ENCODE measurements around the gene RNF187. TPM values are rescaled to one million over a fixed set of nuclear protein-coding genes. Genes with fewer than 3 reads are reported as not detected.

RNF187 gene
- total and polyA plus RNA-seq, 2 of the 13 experiments (the other 11 are each of a cell fraction or from before 2014, with no cell fraction given): 41.3 to 59.4 TPM

GRCh38 chr1:228486596-228487335 lies 416 bp upstream of the RNF187 start (continued):
- TF ChIP-seq KDM1A (CRISPR knock-in tag; IDR thresholded peaks at IDR 0.05): no peak
- no peak for TF ChIP-seq HNRNPH1 (optimal IDR thresholded peaks at IDR 0.05; ENCODE audit: low read depth, low read length)
- TF ChIP-seq, protein P1, sequence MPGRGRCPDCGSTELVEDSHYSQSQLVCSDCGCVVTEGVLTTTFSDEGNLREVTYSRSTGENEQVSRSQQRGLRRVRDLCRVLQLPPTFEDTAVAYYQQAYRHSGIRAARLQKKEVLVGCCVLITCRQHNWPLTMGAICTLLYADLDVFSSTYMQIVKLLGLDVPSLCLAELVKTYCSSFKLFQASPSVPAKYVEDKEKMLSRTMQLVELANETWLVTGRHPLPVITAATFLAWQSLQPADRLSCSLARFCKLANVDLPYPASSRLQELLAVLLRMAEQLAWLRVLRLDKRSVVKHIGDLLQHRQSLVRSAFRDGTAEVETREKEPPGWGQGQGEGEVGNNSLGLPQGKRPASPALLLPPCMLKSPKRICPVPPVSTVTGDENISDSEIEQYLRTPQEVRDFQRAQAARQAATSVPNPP (CRISPR knock-in tag; IDR thresholded peaks at IDR 0.05): no peak
- no peak for TF ChIP-seq SP140L (CRISPR knock-in tag; IDR thresholded peaks at IDR 0.05; ENCODE audit: borderline replicate concordance)
- peak; percentile 97 for TF ChIP-seq ZNF546 (CRISPR knock-in tag; conservative IDR thresholded peaks at IDR 0.05)
- 0 out of 2 replicates have a peak, but pooled peaks have one; percentile 27 for TF ChIP-seq DR1 (CRISPR knock-in tag; IDR thresholded peaks at IDR 0.05)
- no peak for TF ChIP-seq JARID2 (CRISPR knock-in tag; IDR thresholded peaks at IDR 0.05; ENCODE audit: insufficient replicate concordance)
- TF ChIP-seq PBX3 (CRISPR knock-in tag; IDR thresholded peaks at IDR 0.05; ENCODE audit: borderline replicate concordance): peak; percentile 57; the same call in 1 of the 2 replicates
- peak in 1 of 2 experiments; percentile 100; a peak in 1 of 4 replicates for TF ChIP-seq EP300 (IDR thresholded peaks at IDR 0.05; ENCODE audit: low read depth in 2 of 2, low read length in 2 of 2)
- 0 out of 2 replicates have a peak, but pooled peaks have one; percentile 17 for TF ChIP-seq EP300 (CRISPR knock-in tag; IDR thresholded peaks at IDR 0.05; ENCODE audit: borderline replicate concordance)
- peak; percentile 97 for TF ChIP-seq ZSCAN9 (CRISPR knock-in tag; IDR thresholded peaks at IDR 0.05; ENCODE audit: borderline replicate concordance)
- no peak; the same call in 1 of the 2 replicates for TF ChIP-seq NRL (CRISPR knock-in tag; IDR thresholded peaks at IDR 0.05; ENCODE audit: borderline replicate concordance)
- no peak for TF ChIP-seq TERF1 (CRISPR knock-in tag; IDR thresholded peaks at IDR 0.05)
- TF ChIP-seq, protein P2, sequence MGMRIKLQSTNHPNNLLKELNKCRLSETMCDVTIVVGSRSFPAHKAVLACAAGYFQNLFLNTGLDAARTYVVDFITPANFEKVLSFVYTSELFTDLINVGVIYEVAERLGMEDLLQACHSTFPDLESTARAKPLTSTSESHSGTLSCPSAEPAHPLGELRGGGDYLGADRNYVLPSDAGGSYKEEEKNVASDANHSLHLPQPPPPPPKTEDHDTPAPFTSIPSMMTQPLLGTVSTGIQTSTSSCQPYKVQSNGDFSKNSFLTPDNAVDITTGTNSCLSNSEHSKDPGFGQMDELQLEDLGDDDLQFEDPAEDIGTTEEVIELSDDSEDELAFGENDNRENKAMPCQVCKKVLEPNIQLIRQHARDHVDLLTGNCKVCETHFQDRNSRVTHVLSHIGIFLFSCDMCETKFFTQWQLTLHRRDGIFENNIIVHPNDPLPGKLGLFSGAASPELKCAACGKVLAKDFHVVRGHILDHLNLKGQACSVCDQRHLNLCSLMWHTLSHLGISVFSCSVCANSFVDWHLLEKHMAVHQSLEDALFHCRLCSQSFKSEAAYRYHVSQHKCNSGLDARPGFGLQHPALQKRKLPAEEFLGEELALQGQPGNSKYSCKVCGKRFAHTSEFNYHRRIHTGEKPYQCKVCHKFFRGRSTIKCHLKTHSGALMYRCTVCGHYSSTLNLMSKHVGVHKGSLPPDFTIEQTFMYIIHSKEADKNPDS (CRISPR knock-in tag; IDR thresholded peaks at IDR 0.05): no peak
- TF ChIP-seq ZNF431 (CRISPR knock-in tag; IDR thresholded peaks at IDR 0.05; ENCODE audit: borderline replicate concordance, low read depth): no peak; the same call in 1 of the 2 replicates
- TF ChIP-seq PITX1 (CRISPR knock-in tag; IDR thresholded peaks at IDR 0.05): no peak; the same call in 1 of the 2 replicates
- peak; percentile 85 for TF ChIP-seq KLF12 (CRISPR knock-in tag; IDR thresholded peaks at IDR 0.05; ENCODE audit: borderline replicate concordance)
- 0 out of 2 replicates have a peak, but pooled peaks have one; percentile 67 for TF ChIP-seq ZFAT (CRISPR knock-in tag; conservative IDR thresholded peaks at IDR 0.05)
- TF ChIP-seq ZNF780A (CRISPR knock-in tag; IDR thresholded peaks at IDR 0.05): no peak
- TF ChIP-seq MZF1 (CRISPR knock-in tag; IDR thresholded peaks at IDR 0.05; ENCODE audit: borderline replicate concordance): no peak
